ENCODE results near the gene AMER3. TPM values are rescaled to one million over a fixed set of nuclear protein-coding genes. Genes with fewer than 3 reads are reported as not detected.

AMER3 gene
- polyA plus RNA-seq, 1 donor from 2014 or later = 19.2 TPM

DNA sequence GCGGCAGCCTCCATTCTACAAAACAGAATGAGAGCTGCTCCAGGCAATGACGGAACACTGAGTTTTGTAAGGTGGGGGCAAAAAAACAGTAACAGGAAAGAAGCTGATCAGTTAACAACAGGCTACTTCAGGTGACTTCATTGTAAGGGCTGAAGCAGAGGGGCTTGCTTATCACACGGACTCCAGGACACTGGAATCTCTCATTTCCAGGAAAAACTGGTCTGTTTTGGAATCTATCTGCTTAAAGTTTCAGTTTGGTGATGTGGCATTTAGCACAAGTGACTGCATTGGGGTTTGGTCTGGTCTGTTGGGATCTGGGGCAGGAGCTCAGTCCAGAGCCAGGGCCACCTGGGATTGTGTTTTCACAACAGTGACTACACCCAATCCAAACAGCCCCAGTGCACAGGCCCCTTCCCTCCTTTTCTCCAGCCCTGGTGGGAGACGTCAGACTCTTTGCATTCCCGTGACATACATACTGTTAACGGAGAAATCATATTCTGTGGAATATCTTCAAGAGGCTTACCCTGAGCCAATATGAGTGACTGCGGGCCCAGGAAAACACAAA is 14.1 kb downstream of the AMER3 start:
- no peak overlapping the region for H3K27ac ChIP-seq (ENCODE audit: low read length)
- H3K4me3 ChIP-seq (ENCODE audit: low read length) = no peak overlapping the region
- no peaks in the 10 kb centered on the region for H3K79me2 ChIP-seq (replicated peaks; ENCODE audit: insufficient read depth, low read length)
- no peak for TF ChIP-seq POLR2AphosphoS5 (IDR thresholded peaks at IDR 0.05)
- no peaks in the 10 kb centered on the region for H3F3A ChIP-seq (ENCODE audit: insufficient read depth, low read length, poor library complexity, severe bottlenecking)
- H2AFZ ChIP-seq (ENCODE audit: low read depth, low read length) = no peak overlapping the region
- no peaks in the 10 kb centered on the region for H3K9me3 ChIP-seq (ENCODE audit: low read length)
- H3K27me3 ChIP-seq (ENCODE audit: insufficient read depth, low read depth, low read length) = no peaks in the 10 kb centered on the region
- H3K4me2 ChIP-seq (ENCODE audit: low read length) = no peak overlapping the region
- H4K20me1 ChIP-seq (ENCODE audit: insufficient read depth) = no peaks in the 10 kb centered on the region
- H3K9me2 ChIP-seq (ENCODE audit: insufficient read depth, low read length) = no peaks in the 10 kb centered on the region
- no peak overlapping the region for H3K9ac ChIP-seq (ENCODE audit: low read length)
- H3K36me3 ChIP-seq (ENCODE audit: insufficient read depth, low read length) = no peaks in the 10 kb centered on the region

DNA sequence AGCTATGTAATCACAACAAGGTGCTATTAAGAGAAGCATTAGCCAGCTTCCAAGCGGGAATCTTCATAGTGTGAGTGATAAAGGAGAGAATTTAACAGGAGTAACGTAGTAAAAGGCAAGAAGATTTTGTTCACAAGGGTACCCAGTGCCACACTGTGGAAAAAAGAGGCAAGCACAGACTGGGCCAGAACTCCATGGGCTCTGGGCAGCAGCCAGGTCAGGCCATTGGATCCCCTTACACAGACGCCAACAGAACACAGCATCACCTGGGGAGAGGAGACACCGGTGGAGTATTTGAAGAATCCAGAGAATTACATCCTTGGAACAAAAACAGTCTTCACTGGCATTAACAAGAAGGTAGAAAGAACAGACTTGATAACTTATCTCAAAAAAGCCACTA is 21.2 kb downstream of the AMER3 start:
- H2AFZ ChIP-seq (ENCODE audit: low read depth, low read length) = no peak overlapping the region
- TF ChIP-seq, protein P1, sequence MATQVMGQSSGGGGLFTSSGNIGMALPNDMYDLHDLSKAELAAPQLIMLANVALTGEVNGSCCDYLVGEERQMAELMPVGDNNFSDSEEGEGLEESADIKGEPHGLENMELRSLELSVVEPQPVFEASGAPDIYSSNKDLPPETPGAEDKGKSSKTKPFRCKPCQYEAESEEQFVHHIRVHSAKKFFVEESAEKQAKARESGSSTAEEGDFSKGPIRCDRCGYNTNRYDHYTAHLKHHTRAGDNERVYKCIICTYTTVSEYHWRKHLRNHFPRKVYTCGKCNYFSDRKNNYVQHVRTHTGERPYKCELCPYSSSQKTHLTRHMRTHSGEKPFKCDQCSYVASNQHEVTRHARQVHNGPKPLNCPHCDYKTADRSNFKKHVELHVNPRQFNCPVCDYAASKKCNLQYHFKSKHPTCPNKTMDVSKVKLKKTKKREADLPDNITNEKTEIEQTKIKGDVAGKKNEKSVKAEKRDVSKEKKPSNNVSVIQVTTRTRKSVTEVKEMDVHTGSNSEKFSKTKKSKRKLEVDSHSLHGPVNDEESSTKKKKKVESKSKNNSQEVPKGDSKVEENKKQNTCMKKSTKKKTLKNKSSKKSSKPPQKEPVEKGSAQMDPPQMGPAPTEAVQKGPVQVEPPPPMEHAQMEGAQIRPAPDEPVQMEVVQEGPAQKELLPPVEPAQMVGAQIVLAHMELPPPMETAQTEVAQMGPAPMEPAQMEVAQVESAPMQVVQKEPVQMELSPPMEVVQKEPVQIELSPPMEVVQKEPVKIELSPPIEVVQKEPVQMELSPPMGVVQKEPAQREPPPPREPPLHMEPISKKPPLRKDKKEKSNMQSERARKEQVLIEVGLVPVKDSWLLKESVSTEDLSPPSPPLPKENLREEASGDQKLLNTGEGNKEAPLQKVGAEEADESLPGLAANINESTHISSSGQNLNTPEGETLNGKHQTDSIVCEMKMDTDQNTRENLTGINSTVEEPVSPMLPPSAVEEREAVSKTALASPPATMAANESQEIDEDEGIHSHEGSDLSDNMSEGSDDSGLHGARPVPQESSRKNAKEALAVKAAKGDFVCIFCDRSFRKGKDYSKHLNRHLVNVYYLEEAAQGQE (IDR thresholded peaks at IDR 0.05; ENCODE audit: borderline replicate concordance) = no peak
- no peak for TF ChIP-seq SMC3 (conservative IDR thresholded peaks at IDR 0.05; ENCODE audit: poor library complexity)
- TF ChIP-seq EP300 (conservative IDR thresholded peaks at IDR 0.05; ENCODE audit: poor library complexity, severe bottlenecking) = no peak
- no peak for TF ChIP-seq TAF1 (IDR thresholded peaks at IDR 0.05; ENCODE audit: low read depth)
- TF ChIP-seq MXI1 (conservative IDR thresholded peaks at IDR 0.05; ENCODE audit: poor library complexity, severe bottlenecking) = no peak
- TF ChIP-seq POLR2AphosphoS5 (IDR thresholded peaks at IDR 0.05) = no peak
- TF ChIP-seq EZH2 (IDR thresholded peaks at IDR 0.05; ENCODE audit: borderline replicate concordance, insufficient read depth, low read length, poor library complexity, severe bottlenecking) = no peak
- TF ChIP-seq RAD21 (conservative IDR thresholded peaks at IDR 0.05) = no peak
- TF ChIP-seq, protein P2, sequence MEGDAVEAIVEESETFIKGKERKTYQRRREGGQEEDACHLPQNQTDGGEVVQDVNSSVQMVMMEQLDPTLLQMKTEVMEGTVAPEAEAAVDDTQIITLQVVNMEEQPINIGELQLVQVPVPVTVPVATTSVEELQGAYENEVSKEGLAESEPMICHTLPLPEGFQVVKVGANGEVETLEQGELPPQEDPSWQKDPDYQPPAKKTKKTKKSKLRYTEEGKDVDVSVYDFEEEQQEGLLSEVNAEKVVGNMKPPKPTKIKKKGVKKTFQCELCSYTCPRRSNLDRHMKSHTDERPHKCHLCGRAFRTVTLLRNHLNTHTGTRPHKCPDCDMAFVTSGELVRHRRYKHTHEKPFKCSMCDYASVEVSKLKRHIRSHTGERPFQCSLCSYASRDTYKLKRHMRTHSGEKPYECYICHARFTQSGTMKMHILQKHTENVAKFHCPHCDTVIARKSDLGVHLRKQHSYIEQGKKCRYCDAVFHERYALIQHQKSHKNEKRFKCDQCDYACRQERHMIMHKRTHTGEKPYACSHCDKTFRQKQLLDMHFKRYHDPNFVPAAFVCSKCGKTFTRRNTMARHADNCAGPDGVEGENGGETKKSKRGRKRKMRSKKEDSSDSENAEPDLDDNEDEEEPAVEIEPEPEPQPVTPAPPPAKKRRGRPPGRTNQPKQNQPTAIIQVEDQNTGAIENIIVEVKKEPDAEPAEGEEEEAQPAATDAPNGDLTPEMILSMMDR (IDR thresholded peaks at IDR 0.05; ENCODE audit: poor library complexity, severe bottlenecking) = no peak
- H3K27me3 ChIP-seq (ENCODE audit: insufficient read depth, low read depth, low read length) = no peaks in the 10 kb centered on the region
- H3K4me2 ChIP-seq (ENCODE audit: low read length) = no peak overlapping the region
- no peaks in the 10 kb centered on the region for H4K20me1 ChIP-seq (ENCODE audit: insufficient read depth)
- H3K36me3 ChIP-seq (ENCODE audit: insufficient read depth, low read length) = no peaks in the 10 kb centered on the region
- H3F3A ChIP-seq (ENCODE audit: insufficient read depth, low read length, poor library complexity, severe bottlenecking) = no peaks in the 10 kb centered on the region
- H3K4me3 ChIP-seq (ENCODE audit: low read length) = no peak overlapping the region
- H3K79me2 ChIP-seq (replicated peaks; ENCODE audit: insufficient read depth, low read length) = no peaks in the 10 kb centered on the region
- H3K9ac ChIP-seq (ENCODE audit: low read length) = no peak overlapping the region
- no peaks in the 10 kb centered on the region for H3K9me3 ChIP-seq (ENCODE audit: low read length)
- H3K9me2 ChIP-seq (ENCODE audit: insufficient read depth, low read length) = no peaks in the 10 kb centered on the region
- no peak overlapping the region for H3K27ac ChIP-seq (ENCODE audit: low read length)

DNA sequence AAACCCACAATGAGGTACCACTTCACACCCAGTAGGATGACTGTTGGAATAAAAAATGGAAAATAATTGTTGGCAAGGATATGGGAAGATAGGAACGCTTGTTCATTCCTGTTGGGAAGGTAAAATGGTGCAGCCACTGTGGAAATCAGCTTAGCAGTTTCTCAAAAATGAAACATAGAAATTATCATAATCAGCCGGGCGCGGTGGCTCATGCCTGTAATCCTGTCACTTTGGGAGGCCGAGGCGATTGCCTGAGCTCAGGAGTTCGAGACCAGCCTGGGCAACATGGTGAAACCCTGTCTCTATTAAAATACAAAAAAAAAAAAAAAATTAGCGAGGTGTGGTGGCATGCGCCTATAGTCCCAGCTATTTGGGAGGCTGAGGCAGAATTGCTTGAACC is 23.4 kb downstream of the AMER3 start:
- Histone ChIP-seq H3K9ac (ENCODE audit: low read length) (no peak overlapping the region), H4K20me1 (ENCODE audit: insufficient read depth) (no peaks in the 10 kb centered on the region), H3K79me2 (replicated peaks; ENCODE audit: insufficient read depth, low read length) (no peaks in the 10 kb centered on the region), H3K9me2 (ENCODE audit: insufficient read depth, low read length) (no peaks in the 10 kb centered on the region), H3K36me3 (ENCODE audit: insufficient read depth, low read length) (no peaks in the 10 kb centered on the region), H3F3A (ENCODE audit: insufficient read depth, low read length, poor library complexity, severe bottlenecking) (no peaks in the 10 kb centered on the region), H2AFZ (ENCODE audit: low read depth, low read length) (no peak overlapping the region), H3K4me2 (ENCODE audit: low read length) (no peak overlapping the region), H3K27ac (ENCODE audit: low read length) (no peak overlapping the region), H3K9me3 (ENCODE audit: low read length) (no peaks in the 10 kb centered on the region), H3K4me3 (ENCODE audit: low read length) (no peak overlapping the region), H3K27me3 (ENCODE audit: insufficient read depth, low read depth, low read length) (no peaks in the 10 kb centered on the region)
- no peak for TF ChIP-seq TAF1 (IDR thresholded peaks at IDR 0.05; ENCODE audit: low read depth)
- TF ChIP-seq EP300 (conservative IDR thresholded peaks at IDR 0.05; ENCODE audit: poor library complexity, severe bottlenecking) = no peak
- TF ChIP-seq MXI1 (conservative IDR thresholded peaks at IDR 0.05; ENCODE audit: poor library complexity, severe bottlenecking) = no peak
- TF ChIP-seq, protein P2 (IDR thresholded peaks at IDR 0.05; ENCODE audit: poor library complexity, severe bottlenecking) = no peak

All from neural cell (in vitro differentiated cells).